Measurements from ENCODE around the gene PCDHA5.
"Not testable (repeated sequence)": the region's sequence is repeated elsewhere in the genome, so short reads cannot be mapped to it uniquely, and the experiment has no call there.

DNA sequence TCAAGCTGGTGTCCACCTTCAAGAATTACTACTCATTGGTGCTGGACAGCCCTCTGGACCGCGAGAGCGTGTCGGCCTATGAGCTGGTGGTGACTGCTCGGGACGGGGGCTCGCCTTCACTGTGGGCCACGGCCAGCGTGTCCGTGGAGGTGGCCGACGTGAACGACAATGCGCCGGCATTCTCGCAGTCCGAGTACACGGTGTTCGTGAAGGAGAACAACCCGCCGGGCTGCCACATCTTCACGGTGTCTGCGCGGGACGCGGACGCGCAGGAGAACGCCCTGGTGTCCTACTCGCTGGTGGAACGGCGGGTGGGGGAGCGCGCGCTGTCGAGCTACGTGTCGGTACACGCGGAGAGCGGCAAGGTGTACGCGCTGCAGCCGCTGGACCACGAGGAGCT is 19.0 kb upstream of the PCDHA5 start:
- TF ChIP-seq, protein P1, sequence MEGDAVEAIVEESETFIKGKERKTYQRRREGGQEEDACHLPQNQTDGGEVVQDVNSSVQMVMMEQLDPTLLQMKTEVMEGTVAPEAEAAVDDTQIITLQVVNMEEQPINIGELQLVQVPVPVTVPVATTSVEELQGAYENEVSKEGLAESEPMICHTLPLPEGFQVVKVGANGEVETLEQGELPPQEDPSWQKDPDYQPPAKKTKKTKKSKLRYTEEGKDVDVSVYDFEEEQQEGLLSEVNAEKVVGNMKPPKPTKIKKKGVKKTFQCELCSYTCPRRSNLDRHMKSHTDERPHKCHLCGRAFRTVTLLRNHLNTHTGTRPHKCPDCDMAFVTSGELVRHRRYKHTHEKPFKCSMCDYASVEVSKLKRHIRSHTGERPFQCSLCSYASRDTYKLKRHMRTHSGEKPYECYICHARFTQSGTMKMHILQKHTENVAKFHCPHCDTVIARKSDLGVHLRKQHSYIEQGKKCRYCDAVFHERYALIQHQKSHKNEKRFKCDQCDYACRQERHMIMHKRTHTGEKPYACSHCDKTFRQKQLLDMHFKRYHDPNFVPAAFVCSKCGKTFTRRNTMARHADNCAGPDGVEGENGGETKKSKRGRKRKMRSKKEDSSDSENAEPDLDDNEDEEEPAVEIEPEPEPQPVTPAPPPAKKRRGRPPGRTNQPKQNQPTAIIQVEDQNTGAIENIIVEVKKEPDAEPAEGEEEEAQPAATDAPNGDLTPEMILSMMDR (IDR thresholded peaks at IDR 0.05) = not testable (repeated sequence)
- TF ChIP-seq POLR2A (IDR thresholded peaks at IDR 0.05) = not testable (repeated sequence)

Measured in lower leg skin (tissue), 3 donors.